GM23248 (cell line): ENCODE results near the gene BCKDHB. TPM values are rescaled to one million over a fixed set of nuclear protein-coding genes. Genes with fewer than 3 reads are reported as not detected.

ENCODE experiments used
- DNase-seq: peaks from one replicate; pipeline ENCODE4 v3.0.0-alpha.2; 2015
- H2AFZ ChIP-seq: fragments of 200-600 bp; sonication (generic); 2 replicates; pipeline ENCODE4 v1.6.1; 2016; ENCODE audit warnings: antibody characterized with exemption
- H3F3A ChIP-seq: fragments of 200-600 bp; sonication (generic); 2 replicates; pipeline ENCODE4 v1.6.1; 2016; ENCODE audit warnings: mild to moderate bottlenecking, antibody characterized with exemption, mixed run types; ENCODE audit not compliant: insufficient read depth
- H3K27ac ChIP-seq: fragments of 200-600 bp; sonication (generic); 2 replicates; pipeline ENCODE4 v1.5.1; 2016; ENCODE audit warnings: mild to moderate bottlenecking
- H3K27me3 ChIP-seq: fragments of 200-600 bp; sonication (generic); replicated peaks from 2 replicates; pipeline ENCODE4 v1.6.1; 2016; ENCODE audit warnings: mild to moderate bottlenecking; ENCODE audit not compliant: insufficient read depth
- H3K36me3 ChIP-seq: fragments of 200-600 bp; sonication (generic); 2 replicates; pipeline ENCODE4 v1.6.1; 2016; ENCODE audit warnings: low read depth, mild to moderate bottlenecking
- H3K4me1 ChIP-seq: fragments of 200-600 bp; sonication (generic); 2 replicates; pipeline ENCODE4 v1.6.1; 2016; ENCODE audit warnings: mild to moderate bottlenecking; ENCODE audit not compliant: insufficient read depth
- H3K4me2 ChIP-seq: fragments of 200-600 bp; sonication (generic); one replicate; pipeline ENCODE4 v1.6.1; 2016; ENCODE audit warnings: mild to moderate bottlenecking; ENCODE audit not compliant: unreplicated experiment
- H3K4me3 ChIP-seq: fragments of 200-600 bp; sonication (generic); 2 replicates; pipeline ENCODE4 v1.5.1; 2016; ENCODE audit warnings: mild to moderate bottlenecking
- H3K79me2 ChIP-seq: fragments of 200-600 bp; sonication (generic); 2 replicates; pipeline ENCODE4 v1.6.1; 2016; ENCODE audit warnings: mild to moderate bottlenecking; ENCODE audit not compliant: insufficient read depth
- H3K9ac ChIP-seq: fragments of 200-600 bp; sonication (generic); 2 replicates; pipeline ENCODE4 v1.6.1; 2016; ENCODE audit warnings: mild to moderate bottlenecking
- H3K9me2 ChIP-seq: fragments of 200-600 bp; sonication (generic); 2 replicates; pipeline ENCODE4 v1.6.1; 2016; ENCODE audit warnings: mixed run types, mild to moderate bottlenecking, moderate library complexity; ENCODE audit not compliant: insufficient read depth
- H3K9me3 ChIP-seq: fragments of 200-600 bp; sonication (generic); one replicate; pipeline ENCODE4 v1.6.1; 2017; ENCODE audit warnings: low read depth
- H4K20me1 ChIP-seq: fragments of 200-600 bp; sonication (generic); 2 replicates; pipeline ENCODE4 v1.6.0; 2016; ENCODE audit not compliant: insufficient read depth
- EZH2 ChIP-seq: fragments of 200-600 bp; sonication (generic); IDR thresholded peaks from 2 replicates; pipeline ENCODE4 v1.6.1; 2018; ENCODE audit warnings: antibody characterized with exemption, mild to moderate bottlenecking; ENCODE audit not compliant: insufficient read depth, poor library complexity, severe bottlenecking
- EZH2phosphoT487 ChIP-seq: fragments of 200-600 bp; sonication (generic); IDR thresholded peaks from 2 replicates; pipeline ENCODE4 v1.6.1; 2018; ENCODE audit warnings: antibody characterized with exemption, moderate library complexity, mild to moderate bottlenecking, low read depth; ENCODE audit not compliant: insufficient read depth
- WGBS, 2 experiments: methylation state at CpG; one replicate each; pipeline ENCODE4 v1.1.6; 2015 to 2017; ENCODE audit warnings: low lambda C conversion rate in 2 of 2, low coverage in 1 of 2; ENCODE audit errors: missing lambda C conversion rate in 2 of 2; 5-methylcytosine and 5-hydroxymethylcytosine counted together
- in situ Hi-C: fragments of 300-500 bp; cut with MboI; formaldehyde crosslinking; loops from 2 replicates; pipeline ENCODE4 v1.15.0; 2020
- polyA plus RNA-seq: library from polyadenylated mRNA; unstranded; fragments of >200 nt; fragmentation: Nextera tagmentation; extraction: Ambion mirVana; gene quantifications from 2 replicates; pipeline ENCODE4 v1.2.1, GENCODE V29; 2016
- total RNA-seq: library from RNA; depleted of rRNA; stranded (reverse); fragments of >200 nt; shearing (Covaris generic); gene quantifications from 2 replicates; pipeline ENCODE4 v1.2.3, GENCODE V29; 2014; rRNA removed

BCKDHB gene
- total and polyA plus RNA-seq, 2 experiments from 2014 or later: 18.4 to 33.8 TPM

GRCh38 chr6:80380566-80380965 is 274.1 kb downstream of the BCKDHB start:
- H3F3A ChIP-seq: no peaks in the 10 kb centered on the region
- H3K36me3 ChIP-seq: no peaks in the 10 kb centered on the region
- H2AFZ ChIP-seq: no peak overlapping the region
- H3K4me2 ChIP-seq: no peak overlapping the region
- no peak overlapping the region for H3K4me3 ChIP-seq
- no peaks in the 10 kb centered on the region for H4K20me1 ChIP-seq
- TF ChIP-seq EZH2phosphoT487: no peak
- no peak for TF ChIP-seq EZH2
- H3K27ac ChIP-seq: no peak overlapping the region
- no peaks in the 10 kb centered on the region for H3K4me1 ChIP-seq
- H3K79me2 ChIP-seq: no peaks in the 10 kb centered on the region
- no peaks in the 10 kb centered on the region for H3K9me3 ChIP-seq
- DNase-seq: no peak
- H3K9me2 ChIP-seq: no peaks in the 10 kb centered on the region; the same call in 1 of the 2 replicates
- in situ Hi-C loops: no loop called here
- 54% methylated on average over 1 of the region's 1 CpG for WGBS, 2 experiments
- no peak overlapping the region for H3K9ac ChIP-seq
- no peaks in the 10 kb centered on the region for H3K27me3 ChIP-seq

- no peak for DNase-seq
- Histone ChIP-seq H2AFZ (no peak overlapping the region), H3K79me2 (no peaks in the 10 kb centered on the region), H3K27me3 (no peaks in the 10 kb centered on the region), H3F3A (no peaks in the 10 kb centered on the region), H4K20me1 (no peaks in the 10 kb centered on the region), H3K27ac (no peak overlapping the region), H3K36me3 (no peaks in the 10 kb centered on the region), H3K9ac (no peak overlapping the region), H3K9me3 (no peaks in the 10 kb centered on the region), H3K4me1 (no peaks in the 10 kb centered on the region), H3K4me3 (no peak overlapping the region), H3K4me2 (no peak overlapping the region), H3K9me2 (no peaks in the 10 kb centered on the region; the same call in 1 of the 2 replicates)
- in situ Hi-C loops: no loop called here
- no peak for TF ChIP-seq EZH2
- TF ChIP-seq EZH2phosphoT487: no peak
- 86 to 93% methylated on average over 2 of the region's 2 CpGs for WGBS, 2 experiments
These were observed 276.3 kb downstream of the BCKDHB start for GRCh38 chr6:80382811-80383210.

DNA sequence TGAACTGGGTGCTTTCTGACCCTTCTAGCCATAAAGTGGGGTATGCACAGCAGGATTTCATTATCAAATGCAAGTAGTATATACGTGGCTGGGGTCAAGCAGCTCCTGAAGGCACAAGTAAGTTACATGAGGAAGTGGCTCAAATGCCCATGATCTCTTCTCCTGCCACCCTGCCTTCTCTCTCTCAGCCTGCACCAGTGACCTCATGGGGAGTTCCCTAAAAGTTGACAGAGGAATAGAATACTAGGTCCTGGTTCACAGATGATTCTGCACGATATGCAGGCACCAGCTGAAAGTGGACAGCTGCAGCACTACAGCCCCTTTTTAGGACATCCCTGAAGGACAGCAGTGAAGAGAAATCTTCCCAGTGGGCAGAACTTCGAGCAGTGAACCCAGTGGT is 282.0 kb downstream of the BCKDHB start:
- no peak overlapping the region for H3K27ac ChIP-seq
- TF ChIP-seq EZH2: no peak
- no peak for TF ChIP-seq EZH2phosphoT487
- no peaks in the 10 kb centered on the region for H3K9me3 ChIP-seq
- 63 to 67% methylated on average over 3 of the region's 3 CpGs for WGBS, 2 experiments
- H3K9me2 ChIP-seq: no peaks in the 10 kb centered on the region
- no peak overlapping the region for H3K4me2 ChIP-seq
- H3K27me3 ChIP-seq: no peaks in the 10 kb centered on the region
- no peaks in the 10 kb centered on the region for H3K4me1 ChIP-seq
- no peak for DNase-seq
- no peak overlapping the region for H3K4me3 ChIP-seq
- H3F3A ChIP-seq: no peaks in the 10 kb centered on the region
- H3K36me3 ChIP-seq: no peaks in the 10 kb centered on the region
- H3K9ac ChIP-seq: no peak overlapping the region
- H2AFZ ChIP-seq: no peak overlapping the region
- in situ Hi-C loops: no loop called here
- no peaks in the 10 kb centered on the region for H3K79me2 ChIP-seq
- H4K20me1 ChIP-seq: no peaks in the 10 kb centered on the region

Other genes starting within 250 kb of the BCKDHB start
- 7.0 and 8.5 TPM in 2 replicates for gene ELOVL4, start 159.1 kb upstream of the BCKDHB start, total RNA-seq
- 12.5 TPM in 2 replicates for gene ELOVL4, start 159.1 kb upstream of the BCKDHB start, polyA plus RNA-seq
- 12.0 and 16.7 TPM in 2 replicates for gene TTK, start 102.0 kb upstream of the BCKDHB start, total RNA-seq
- 7.8 and 8.7 TPM in 2 replicates for gene TTK, start 102.0 kb upstream of the BCKDHB start, polyA plus RNA-seq